HFFc6 (cell line): ENCODE data around the gene FBXW8. TPM values are rescaled to one million over a fixed set of nuclear protein-coding genes. Genes with fewer than 3 reads are reported as not detected.

Experiments
- DNase-seq: peaks from one replicate; pipeline ENCODE4 v3.0.0-alpha.2; 2018
- H3K27ac Mint-ChIP-seq: 2 replicates; pipeline ENCODE4 v1.8.0; 2020; ENCODE audit warnings: mild to moderate bottlenecking, mixed read lengths
- H3K27me3 Mint-ChIP-seq: 2 replicates; pipeline ENCODE4 v1.8.0; 2021; ENCODE audit warnings: mild to moderate bottlenecking, moderate library complexity, mixed read lengths; ENCODE audit not compliant: insufficient read depth
- H3K36me3 Mint-ChIP-seq: 2 replicates; pipeline ENCODE4 v1.8.0; 2021; ENCODE audit warnings: low read depth, mixed read lengths
- H3K4me1 Mint-ChIP-seq: 2 replicates; pipeline ENCODE4 v1.8.0; 2020; ENCODE audit warnings: low read depth, mixed read lengths
- H3K4me3 Mint-ChIP-seq: 2 replicates; pipeline ENCODE4 v1.8.0; 2020; ENCODE audit warnings: mild to moderate bottlenecking, moderate library complexity, mixed read lengths
- H3K9me3 Mint-ChIP-seq: 2 replicates; pipeline ENCODE4 v1.8.0; 2020; ENCODE audit warnings: mild to moderate bottlenecking, mixed read lengths
- total RNA-seq, 6 experiments: library from RNA; stranded (reverse); fragmentation: NEBNext Ultra II Directional; extraction: Animal tissue kit (Norgen Biotek cat#: 25700); gene quantifications; 2 replicates in 1 of 6; 3 replicates in 5 of 6; pipeline ENCODE4 v1.2.3, GENCODE V29; 2021
- TF ChIP-seq, protein P1 (sequence below): fragments of 200-600 bp; sonication (generic); IDR thresholded peaks from 2 replicates; pipeline ENCODE4 v1.5.0; 2021; ENCODE audit warnings: antibody characterized with exemption, mild to moderate bottlenecking

The FBXW8 gene
- total RNA-seq, 6 experiments from 2014 or later: 15.3 to 20.5 (median 18.5) TPM

- no peak for DNase-seq
- peaks cover 9% of the 10 kb centered on the region for H3K4me1 Mint-ChIP-seq
- no peak overlapping the region for H3K27ac Mint-ChIP-seq
- H3K36me3 Mint-ChIP-seq: peaks cover 22% of the 10 kb centered on the region
- peaks cover 10% of the 10 kb centered on the region for H3K27me3 Mint-ChIP-seq
- TF ChIP-seq, protein P1, sequence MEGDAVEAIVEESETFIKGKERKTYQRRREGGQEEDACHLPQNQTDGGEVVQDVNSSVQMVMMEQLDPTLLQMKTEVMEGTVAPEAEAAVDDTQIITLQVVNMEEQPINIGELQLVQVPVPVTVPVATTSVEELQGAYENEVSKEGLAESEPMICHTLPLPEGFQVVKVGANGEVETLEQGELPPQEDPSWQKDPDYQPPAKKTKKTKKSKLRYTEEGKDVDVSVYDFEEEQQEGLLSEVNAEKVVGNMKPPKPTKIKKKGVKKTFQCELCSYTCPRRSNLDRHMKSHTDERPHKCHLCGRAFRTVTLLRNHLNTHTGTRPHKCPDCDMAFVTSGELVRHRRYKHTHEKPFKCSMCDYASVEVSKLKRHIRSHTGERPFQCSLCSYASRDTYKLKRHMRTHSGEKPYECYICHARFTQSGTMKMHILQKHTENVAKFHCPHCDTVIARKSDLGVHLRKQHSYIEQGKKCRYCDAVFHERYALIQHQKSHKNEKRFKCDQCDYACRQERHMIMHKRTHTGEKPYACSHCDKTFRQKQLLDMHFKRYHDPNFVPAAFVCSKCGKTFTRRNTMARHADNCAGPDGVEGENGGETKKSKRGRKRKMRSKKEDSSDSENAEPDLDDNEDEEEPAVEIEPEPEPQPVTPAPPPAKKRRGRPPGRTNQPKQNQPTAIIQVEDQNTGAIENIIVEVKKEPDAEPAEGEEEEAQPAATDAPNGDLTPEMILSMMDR: no peak
- no peaks in the 10 kb centered on the region for H3K9me3 Mint-ChIP-seq
- no peak overlapping the region for H3K4me3 Mint-ChIP-seq
Observed at GRCh38 chr12:117027251-117028086, 116.7 kb downstream of the FBXW8 start.

- DNase-seq: no peak
- H3K36me3 Mint-ChIP-seq: peaks cover 22% of the 10 kb centered on the region
- TF ChIP-seq, protein P1: no peak
- H3K4me1 Mint-ChIP-seq: peaks cover 5% of the 10 kb centered on the region; the same call in 1 of the 2 replicates
- no peak overlapping the region for H3K4me3 Mint-ChIP-seq
- H3K27ac Mint-ChIP-seq: no peak overlapping the region
- peaks cover 18% of the 10 kb centered on the region for H3K27me3 Mint-ChIP-seq
- no peaks in the 10 kb centered on the region for H3K9me3 Mint-ChIP-seq
Observed at GRCh38 chr12:117028254-117028653, 117.5 kb downstream of the FBXW8 start.

DNA sequence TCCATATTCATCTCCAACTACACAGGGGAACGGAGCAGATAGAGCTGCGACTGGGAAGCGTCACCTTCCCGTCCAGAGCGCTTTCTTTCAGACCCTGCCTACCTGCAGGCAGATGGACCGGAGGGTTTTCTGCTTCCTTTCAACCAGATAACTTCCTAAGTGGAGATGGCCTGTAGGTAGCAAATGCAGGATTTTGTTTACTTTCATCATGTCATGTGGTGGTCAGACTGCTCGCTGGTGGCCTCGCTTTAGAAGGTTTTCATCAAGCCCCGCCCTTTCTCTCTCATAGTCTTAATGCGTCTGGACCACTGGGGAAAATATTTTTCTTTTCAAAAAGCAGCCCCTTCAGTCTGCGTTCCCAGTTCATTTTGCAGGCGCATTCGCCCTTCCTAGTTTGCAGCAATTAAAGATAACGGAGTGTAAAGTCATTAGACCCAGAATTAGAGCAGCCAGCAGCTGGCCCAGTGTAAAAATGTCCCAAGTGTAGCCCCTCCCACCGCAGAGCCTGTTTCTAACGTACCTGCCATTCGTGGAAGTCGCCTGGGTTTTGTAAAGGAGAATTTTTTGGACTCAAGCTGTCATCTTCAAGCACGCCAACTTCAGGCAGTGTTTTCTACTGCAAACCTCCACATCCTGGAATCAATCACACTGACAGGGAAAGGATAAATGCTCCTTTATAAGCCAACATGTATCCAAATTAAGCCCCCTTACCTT is 119.6 kb downstream of the FBXW8 start:
- H3K4me1 Mint-ChIP-seq: peaks cover 5% of the 10 kb centered on the region; the same call in 1 of the 2 replicates
- H3K27ac Mint-ChIP-seq: no peak overlapping the region
- H3K4me3 Mint-ChIP-seq: no peak overlapping the region
- TF ChIP-seq, protein P1: no peak
- no peak for DNase-seq
- H3K9me3 Mint-ChIP-seq: no peaks in the 10 kb centered on the region
- H3K36me3 Mint-ChIP-seq: peaks cover 18% of the 10 kb centered on the region
- H3K27me3 Mint-ChIP-seq: peaks cover 24% of the 10 kb centered on the region

- TF ChIP-seq, protein P1: no peak
- Mint-ChIP-seq H3K36me3 (peaks cover 12% of the 10 kb centered on the region), H3K4me3 (no peak overlapping the region), H3K4me1 (peaks cover 5% of the 10 kb centered on the region; the same call in 1 of the 2 replicates), H3K27ac (no peak overlapping the region), H3K9me3 (no peaks in the 10 kb centered on the region), H3K27me3 (peaks cover 20% of the 10 kb centered on the region)
- no peak for DNase-seq
Observed at GRCh38 chr12:117031843-117032592, 121.3 kb downstream of the FBXW8 start.

DNA sequence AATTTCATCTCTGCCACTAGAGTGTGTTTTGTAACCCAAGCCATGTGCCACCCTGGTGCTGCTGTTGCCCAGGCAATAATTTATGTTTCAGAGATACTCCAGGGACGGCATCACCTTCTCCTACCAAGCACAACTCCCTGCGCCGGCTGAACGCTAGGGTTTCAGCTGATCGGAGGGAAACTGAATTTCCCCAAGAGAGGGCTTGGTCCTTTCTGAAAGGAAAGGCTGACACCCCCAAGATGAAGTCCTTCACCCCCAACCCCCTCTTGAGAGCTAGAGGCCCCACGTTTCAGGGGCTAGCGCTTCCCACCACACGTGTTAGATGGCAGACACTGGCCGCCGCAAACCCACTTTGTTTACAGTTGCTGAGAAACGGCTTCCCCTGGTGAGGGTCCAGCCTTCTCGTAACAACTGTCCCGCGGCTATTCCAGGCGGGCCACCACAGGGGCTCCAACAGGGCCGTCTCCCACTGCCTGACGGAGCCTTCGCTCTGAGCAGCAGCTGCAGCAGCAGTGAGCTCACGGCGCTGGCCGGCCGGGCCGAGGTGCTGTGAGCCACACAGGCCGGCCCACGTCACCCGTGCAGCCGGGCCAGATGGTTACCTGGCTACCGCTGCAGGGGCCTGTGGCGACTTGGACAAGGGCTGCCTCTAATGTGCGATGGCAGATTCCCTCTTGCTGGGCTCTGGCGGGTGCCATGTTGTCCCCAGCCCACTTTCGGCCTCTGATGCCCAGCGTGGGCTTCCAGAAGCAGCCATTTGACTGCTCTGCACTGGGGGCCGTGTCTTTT is 122.0 kb downstream of the FBXW8 start:
- Mint-ChIP-seq H3K4me3 (no peak overlapping the region; the same call in 1 of the 2 replicates), H3K27me3 (peaks cover 22% of the 10 kb centered on the region), H3K4me1 (peaks cover 5% of the 10 kb centered on the region; the same call in 1 of the 2 replicates), H3K27ac (no peak overlapping the region), H3K9me3 (no peaks in the 10 kb centered on the region), H3K36me3 (peaks cover 12% of the 10 kb centered on the region)
- TF ChIP-seq, protein P1: no peak
- no peak for DNase-seq
